GM21619 (cell line): Measurements from ENCODE around the gene CD9.
"Not testable (repeated sequence)": the region's sequence is repeated elsewhere in the genome, so short reads cannot be mapped to it uniquely, and the experiment has no call there.

Experiments used
- ATAC-seq: cut with Tn5 transposase; IDR thresholded peaks from one replicate; pipeline ENCODE4 v1.9.1; 2021; ENCODE audit not compliant: unreplicated experiment

The CD9 gene

DNA sequence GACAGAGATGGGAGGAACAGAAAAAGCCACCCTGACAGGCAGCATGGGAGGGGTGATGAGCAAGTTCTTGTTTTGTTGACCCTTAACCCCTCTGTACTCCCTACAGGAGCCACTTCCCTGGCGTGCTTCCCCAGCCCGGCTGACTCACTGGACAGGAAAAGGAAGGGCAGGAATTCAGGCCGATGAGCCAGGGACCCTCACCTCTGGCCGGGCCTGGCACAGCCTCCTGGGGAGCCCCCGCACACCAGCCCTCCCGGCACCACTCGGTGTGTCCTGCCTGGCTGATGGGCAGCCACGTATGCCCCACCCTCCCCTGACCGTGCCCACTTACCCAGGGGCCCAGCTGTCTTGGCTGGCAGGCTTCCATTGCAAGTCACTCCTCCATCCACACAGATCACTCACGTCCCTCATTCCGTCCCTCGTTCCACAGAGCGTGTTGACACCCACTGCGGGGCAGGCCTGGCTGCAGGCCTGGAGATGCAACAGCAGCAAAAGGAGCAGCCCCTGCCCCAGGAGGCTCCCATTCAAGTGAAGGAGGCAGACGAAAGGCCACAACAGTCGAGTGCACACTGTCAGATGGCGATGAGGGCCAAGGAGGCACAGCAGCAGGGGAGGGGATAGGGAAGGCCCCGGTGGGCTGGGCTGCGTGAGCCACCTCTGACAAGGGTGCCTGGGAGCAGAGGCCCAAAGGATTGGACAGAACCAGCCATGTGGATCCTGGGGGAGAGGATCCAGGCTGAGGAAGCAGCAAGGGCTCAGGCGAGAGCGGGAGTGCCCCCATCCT lies 19.7 kb upstream of the CD9 start:
- no peak for ATAC-seq

- no peak for ATAC-seq
Measured at GRCh38 chr12:6181166-6181565, 19.0 kb upstream of the CD9 start.

DNA sequence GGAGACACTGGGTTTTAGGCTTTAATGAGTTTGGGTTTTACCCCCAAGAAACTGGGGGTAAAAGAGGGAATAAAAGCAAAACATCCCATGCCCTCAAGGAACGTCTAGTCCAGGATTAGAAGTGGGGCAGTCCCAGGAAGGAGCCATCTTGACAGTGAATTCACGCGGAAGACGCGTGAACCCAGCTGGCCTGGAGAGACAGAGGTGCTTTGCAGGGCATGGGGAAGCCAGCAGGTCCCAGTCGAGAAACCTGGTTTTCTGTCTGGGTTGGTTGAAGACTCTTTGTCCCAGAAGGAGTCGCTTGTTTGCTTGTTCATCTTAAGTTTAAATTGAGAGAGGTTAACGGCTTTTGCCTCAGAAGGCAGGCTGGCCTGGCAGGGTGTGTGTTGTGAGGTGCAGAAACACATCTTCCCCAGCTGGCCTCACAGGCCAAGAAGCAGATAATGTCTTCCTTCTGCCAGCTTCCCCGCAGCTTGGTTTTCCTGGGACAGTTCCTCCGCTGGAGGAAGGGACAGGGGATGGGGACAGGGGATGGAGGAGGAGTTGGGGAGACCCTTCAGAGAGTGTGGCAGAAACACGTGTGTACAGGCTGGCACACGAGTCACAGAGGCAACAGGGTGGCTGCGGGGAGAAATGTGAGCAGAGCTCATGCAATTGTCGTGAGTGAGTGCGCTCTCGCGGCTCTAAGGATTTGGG lies 18.5 kb upstream of the CD9 start:
- no peak for ATAC-seq

GRCh38 chr12:6182279-6182898 lies 17.8 kb upstream of the CD9 start:
- no peak for ATAC-seq

- no peak for ATAC-seq
Measured at GRCh38 chr12:6183689-6184428, 16.3 kb upstream of the CD9 start.

DNA sequence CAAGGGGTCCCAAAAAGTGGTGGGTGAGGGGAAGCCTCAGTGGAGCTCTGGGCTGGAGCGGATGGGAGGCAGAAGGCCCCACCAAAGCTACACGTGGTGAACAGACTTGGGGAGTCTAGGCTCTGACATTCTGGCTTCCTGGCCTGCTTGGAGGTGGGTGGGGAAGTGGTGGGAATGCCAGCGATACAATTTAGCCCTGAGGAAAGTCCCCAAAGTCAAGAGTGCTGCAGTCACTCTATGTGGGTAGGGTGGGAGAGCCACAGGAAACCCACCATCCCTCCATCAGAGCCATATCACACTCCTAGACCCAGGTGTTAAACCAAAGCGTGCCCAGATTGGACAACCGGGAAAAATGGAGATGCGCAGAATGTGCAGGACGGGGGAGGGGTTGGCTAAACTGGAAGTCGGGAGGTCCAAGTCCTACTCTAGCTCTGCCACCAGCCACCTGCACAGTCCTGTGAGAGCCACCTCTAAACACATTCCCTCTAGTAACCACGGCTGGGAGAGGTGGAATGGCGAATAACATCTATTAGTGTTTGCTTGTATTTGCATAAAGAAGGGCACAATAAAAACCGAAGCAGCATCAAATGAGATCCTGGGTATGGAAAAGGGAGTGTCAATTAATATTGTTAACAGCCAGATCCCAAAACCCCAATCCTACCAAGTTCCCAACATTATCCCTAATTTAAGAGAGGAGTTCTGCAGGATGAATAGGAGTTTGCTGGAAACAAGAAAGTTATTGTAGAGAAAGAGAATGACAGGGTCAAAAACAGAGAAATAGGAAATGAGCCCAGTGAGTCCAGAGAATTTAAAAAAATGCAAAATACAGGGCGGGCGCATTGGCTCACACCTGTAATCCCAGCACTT lies 14.0 kb upstream of the CD9 start:
- no peak for ATAC-seq

DNA sequence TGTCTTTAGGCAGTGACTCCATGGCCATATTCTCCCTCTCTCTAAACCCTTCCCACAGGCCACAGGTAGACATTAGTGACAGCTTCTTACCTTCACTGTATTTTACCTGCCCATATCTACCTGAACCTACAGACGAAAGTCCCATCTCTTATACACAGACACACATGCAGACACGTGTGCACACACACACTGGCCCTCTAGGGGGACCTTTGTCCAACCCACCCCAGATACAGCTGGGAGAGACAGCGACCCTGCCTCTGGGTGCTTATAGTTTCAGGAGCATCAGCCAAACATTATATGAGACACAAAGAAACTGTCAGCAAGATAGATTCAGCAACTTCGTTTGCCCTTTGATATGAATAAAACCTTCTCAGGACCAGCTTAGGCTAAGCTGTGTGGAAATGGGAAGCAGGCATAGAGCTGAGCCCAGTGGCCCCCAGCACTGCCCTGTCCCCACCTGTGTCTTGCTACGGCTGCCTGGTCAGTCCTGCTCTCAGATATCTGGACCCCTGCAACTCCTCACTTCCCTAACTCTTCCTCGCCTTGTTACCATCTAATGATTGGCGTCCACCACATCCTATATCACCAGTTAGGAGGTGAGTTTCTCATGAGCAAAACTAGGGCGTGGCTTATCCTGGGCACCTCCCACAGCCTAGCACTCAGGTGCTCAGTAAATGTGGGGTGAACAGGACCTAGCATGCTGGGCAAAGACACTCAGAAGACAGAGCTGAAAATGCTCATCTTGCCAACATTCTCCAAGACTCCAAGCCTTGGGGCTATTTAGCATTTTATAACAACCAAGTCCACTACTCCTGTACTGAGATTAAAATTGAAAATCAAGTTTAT lies 12.0 kb upstream of the CD9 start:
- ATAC-seq, result no peak

- no peak for ATAC-seq
Measured at GRCh38 chr12:6189028-6189427, 11.2 kb upstream of the CD9 start.

DNA sequence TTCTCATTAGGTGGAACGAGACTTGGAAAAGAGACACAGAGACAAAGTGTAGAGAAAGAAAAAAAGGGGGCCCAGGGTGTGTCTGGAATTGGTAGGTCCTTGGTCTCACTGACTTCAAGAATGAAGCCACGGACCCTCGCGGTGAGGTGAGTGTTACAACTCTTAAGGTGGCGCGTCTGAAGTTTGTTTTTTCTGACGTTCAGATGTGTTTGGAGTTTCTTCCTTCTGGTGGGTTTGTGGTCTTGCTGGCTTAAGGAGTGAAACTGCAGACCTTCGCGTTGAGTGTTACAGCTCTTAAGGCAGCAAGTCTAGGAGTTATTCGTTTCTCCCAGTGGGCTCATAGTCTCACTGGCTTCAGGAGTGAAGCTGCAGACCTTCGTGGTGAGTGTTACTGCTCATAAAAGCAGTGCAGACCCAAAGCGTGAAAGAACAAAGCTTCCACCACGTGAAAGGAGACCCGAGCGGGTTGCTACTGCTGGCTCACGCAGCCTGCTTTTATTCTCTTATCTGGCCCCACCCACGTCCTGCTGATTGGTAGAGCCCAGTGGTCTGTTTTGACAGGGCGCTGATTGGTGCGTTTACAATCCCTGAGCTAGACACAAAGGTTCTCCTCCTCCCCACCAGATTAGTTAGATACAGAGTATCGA lies 10.1 kb upstream of the CD9 start:
- ATAC-seq, result not testable (repeated sequence)

DNA sequence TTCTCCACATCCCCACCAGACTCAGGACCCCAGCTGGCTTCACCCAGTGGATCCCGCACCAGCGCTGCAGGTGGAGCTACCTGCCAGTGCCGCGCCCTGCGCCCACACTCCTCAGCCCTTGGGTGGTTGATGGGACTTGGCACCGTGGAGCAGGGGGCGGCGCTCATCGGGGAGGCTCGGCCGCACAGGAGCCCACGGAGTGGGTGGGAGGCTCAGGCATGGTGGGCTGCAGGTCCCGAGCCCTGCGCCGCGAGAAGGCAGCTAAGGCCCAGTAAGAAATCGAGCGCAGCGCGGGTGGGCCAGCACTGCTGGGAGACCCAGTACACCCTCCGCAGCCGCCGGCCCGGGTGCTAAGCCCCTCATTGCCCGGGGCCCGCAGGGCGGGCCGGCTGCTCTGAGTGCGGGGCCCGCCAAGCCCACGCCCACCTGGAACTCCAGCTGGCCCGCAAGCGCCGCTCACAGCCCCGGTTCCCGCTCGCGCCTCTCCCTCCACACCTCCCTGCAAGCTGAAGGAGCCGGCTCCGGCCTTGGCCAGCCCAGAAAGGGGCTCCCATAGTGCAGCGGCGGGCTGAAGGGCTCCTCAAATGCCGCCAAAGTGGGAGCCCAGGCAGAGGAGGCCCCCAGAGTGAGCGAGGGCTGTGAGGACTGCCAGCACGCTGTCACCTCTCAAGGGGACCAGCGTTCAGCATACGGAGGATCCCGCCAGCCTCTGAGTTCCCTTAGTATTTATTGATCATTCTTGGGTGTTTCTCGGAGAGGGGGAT lies 9.3 kb upstream of the CD9 start:
- not testable (repeated sequence) for ATAC-seq

DNA sequence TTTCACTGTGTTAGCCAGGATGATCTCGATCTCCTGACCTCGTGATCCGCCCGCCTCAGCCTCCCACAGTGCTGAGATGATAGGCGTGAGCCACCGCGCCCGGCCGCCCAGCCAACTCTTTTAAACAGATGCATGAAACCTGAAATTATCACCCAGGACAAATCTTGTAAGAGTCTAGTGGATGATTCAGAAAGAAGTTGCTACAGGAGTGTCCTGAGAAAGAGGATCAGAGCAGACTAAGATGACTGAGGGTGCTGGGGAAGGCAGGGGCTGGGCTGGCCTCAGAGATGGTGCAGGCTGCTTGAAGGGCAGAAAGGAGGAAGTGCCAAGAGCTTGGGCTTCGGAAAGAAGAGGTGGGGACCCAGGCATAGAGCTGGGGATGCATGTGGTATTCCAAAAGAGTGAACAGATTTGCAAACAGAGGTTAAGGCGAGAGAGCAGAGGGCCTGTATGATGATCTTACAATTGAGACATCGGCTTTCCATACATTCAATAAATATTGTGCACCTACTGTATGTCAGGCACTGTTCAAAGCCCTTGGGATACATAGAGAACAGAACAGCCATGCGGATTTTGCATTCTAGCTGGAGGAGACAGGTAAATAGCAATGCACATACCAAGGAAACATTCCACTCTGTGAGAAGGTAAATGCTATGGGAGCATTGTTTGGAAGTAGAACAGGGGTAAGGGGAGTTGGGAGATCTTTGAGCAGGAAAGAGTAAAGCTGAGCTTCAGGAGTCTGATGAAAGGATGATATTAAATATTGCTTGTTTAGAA lies 7.4 kb upstream of the CD9 start:
- no peak for ATAC-seq

- no peak for ATAC-seq
Measured at GRCh38 chr12:6193853-6194815, 6.1 kb upstream of the CD9 start.

DNA sequence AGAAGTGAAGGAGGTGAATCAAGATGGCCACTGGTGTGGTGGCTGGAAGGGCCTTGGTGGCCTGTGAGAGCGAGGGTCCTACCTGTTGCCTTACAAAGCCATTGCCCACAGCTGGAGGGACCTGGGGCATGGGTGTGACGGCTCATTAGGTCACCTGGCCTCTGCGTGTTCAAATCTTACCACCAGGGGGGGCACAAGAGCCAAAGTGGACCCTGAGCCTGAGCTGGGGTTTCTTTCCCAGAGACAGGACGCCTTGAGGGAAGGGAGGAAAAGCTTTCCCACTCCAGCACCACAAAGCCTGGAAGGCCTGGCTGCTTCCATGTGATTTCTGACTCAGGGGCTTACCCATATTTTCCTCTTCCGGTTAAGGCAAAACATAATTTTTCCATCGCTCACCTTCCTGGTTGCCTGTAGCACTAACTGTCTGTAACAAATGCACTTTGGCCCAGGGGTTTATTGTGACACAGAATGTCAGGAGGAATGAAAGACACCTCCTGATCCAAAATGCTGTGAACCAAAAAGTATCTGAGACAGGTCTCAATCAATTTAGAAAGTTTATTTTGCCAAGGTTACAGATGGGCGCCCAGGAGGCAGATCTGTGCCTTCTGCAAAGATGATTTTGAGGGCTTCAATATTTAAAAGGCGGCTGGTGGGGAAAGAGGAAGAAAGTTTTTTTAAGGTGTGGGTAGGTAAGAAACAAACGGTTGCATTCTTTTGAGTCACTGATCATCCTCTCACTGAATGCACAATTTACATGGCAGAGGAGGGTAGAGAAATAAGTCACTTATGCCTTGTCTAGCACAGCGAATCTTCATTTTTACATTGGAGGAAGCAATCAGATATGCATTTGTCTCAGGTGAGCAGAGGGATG lies 4.3 kb upstream of the CD9 start:
- ATAC-seq, result no peak

- ATAC-seq, result no peak
Measured at GRCh38 chr12:6198051-6198450, 2.1 kb upstream of the CD9 start.

DNA sequence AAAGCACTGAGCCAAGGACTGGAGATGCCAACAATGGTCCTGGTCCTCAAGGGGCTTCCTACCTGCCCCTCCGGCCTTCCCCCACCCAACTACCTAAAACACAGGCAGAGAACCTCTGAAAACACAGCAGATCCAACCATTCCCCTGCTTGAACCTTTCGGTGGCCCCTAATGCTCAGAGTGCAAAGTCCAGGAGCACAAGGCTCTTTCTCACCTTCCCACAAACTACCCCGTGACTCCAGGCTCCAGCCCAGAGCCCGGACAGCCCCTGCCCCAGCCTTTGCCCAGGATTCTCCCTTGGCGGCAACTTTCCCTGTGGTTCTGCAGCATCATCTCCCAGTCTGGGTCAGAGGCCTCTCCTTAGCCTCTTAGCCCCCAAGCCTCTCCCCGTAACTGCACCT lies 1.6 kb upstream of the CD9 start:
- no peak for ATAC-seq
